Liver (tissue), 9 donors: ENCODE results near the gene TMED10. TPM values are rescaled to one million over a fixed set of nuclear protein-coding genes. Genes with fewer than 3 reads are reported as not detected.
A peak's percentile ranks its signal among the peaks of the same experiment; 100 is the strongest.
"Not testable (repeated sequence)": the region's sequence is repeated elsewhere in the genome, so short reads cannot be mapped to it uniquely, and the experiment has no call there.

Source experiments
- DNase-seq: peaks from one replicate; pipeline ENCODE4 v3.0.0-alpha.2; 2017; ENCODE audit warnings: low spot score
- H3K27ac ChIP-seq, 2 donors: one replicate each; pipeline ENCODE4 v1.7.0; 2013; ENCODE audit warnings: inconsistent platforms in 2 of 2, low read length in 2 of 2, control low read depth in 1 of 2, low read depth in 1 of 2, mild to moderate bottlenecking in 1 of 2
- H3K27me3 ChIP-seq, 4 donors: one replicate each; pipeline versions ENCODE4 v1.6.1 to v1.7.0; 2013; ENCODE audit warnings: low read length in 3 of 4, inconsistent platforms in 1 of 4, mild to moderate bottlenecking in 1 of 4, moderate library complexity in 1 of 4; ENCODE audit not compliant: control insufficient read depth in 4 of 4, insufficient read depth in 4 of 4
- H3K36me3 ChIP-seq, 4 donors: one replicate each; pipeline versions ENCODE4 v1.6.1 to v1.7.0; 2013; ENCODE audit warnings: low read length in 3 of 4, mild to moderate bottlenecking in 3 of 4, low read depth in 1 of 4, moderate library complexity in 1 of 4; ENCODE audit not compliant: control insufficient read depth in 4 of 4, insufficient read depth in 3 of 4
- H3K4me1 ChIP-seq, 4 donors: one replicate each; pipeline versions ENCODE4 v1.6.1 to v1.7.0; 2013; ENCODE audit warnings: low read length in 3 of 4, mild to moderate bottlenecking in 3 of 4, moderate library complexity in 1 of 4; ENCODE audit not compliant: control insufficient read depth in 4 of 4, insufficient read depth in 4 of 4
- H3K4me3 ChIP-seq, 3 donors: one replicate each; pipeline versions ENCODE4 v1.6.1 to v1.7.0; 2013; ENCODE audit warnings: low read length in 3 of 3, control low read depth in 1 of 3, low read depth in 1 of 3, mild to moderate bottlenecking in 1 of 3
- H3K9ac ChIP-seq, 2 donors: one replicate each; pipeline ENCODE4 v1.7.0; 2013; ENCODE audit warnings: low read length in 2 of 2, mild to moderate bottlenecking in 2 of 2, moderate library complexity in 2 of 2, control low read depth in 1 of 2, low read depth in 1 of 2
- H3K9me3 ChIP-seq, 4 donors: one replicate each; pipeline versions ENCODE4 v1.6.1 to v1.7.0; 2013; ENCODE audit warnings: low read length in 3 of 4; ENCODE audit not compliant: control insufficient read depth in 4 of 4
- ATF3 ChIP-seq: IDR thresholded peaks from 2 replicates; pipeline ENCODE4 v1.6.1; 2016; ENCODE audit warnings: antibody characterized with exemption
- CTCF ChIP-seq: fragments of 150-350 bp; IDR thresholded peaks from 2 replicates; pipeline ENCODE4 v1.5.1; 2017; ENCODE audit warnings: improper control_type of control experiment, low read depth, low read length; ENCODE audit not compliant: missing input control
- EGR1 ChIP-seq, 2 donors: IDR thresholded peaks; 2 replicates each; pipeline ENCODE4 v1.6.1; 2016 to 2018; ENCODE audit warnings: antibody characterized with exemption in 2 of 2, low read depth in 2 of 2
- FOXA1 ChIP-seq: IDR thresholded peaks from 2 replicates; pipeline ENCODE4 v1.6.1; 2016; ENCODE audit warnings: antibody characterized with exemption
- FOXA2 ChIP-seq: IDR thresholded peaks from 2 replicates; pipeline ENCODE4 v1.6.1; 2016; ENCODE audit warnings: antibody characterized with exemption
- GABPA ChIP-seq, 2 donors: IDR thresholded peaks in 1 of 2; conservative IDR thresholded peaks in 1 of 2; 2 replicates each; pipeline ENCODE4 v1.6.1; 2016; ENCODE audit warnings: antibody characterized with exemption in 2 of 2, mild to moderate bottlenecking in 1 of 2, moderate library complexity in 1 of 2
- HNF4A ChIP-seq, 2 donors: conservative IDR thresholded peaks; 2 replicates each; pipeline ENCODE4 v1.6.1; 2016; ENCODE audit warnings: antibody characterized with exemption in 2 of 2, mild to moderate bottlenecking in 2 of 2
- HNF4G ChIP-seq: IDR thresholded peaks from 2 replicates; pipeline ENCODE4 v1.6.1; 2016; ENCODE audit warnings: antibody characterized with exemption
- JUND ChIP-seq, 2 donors: IDR thresholded peaks; 2 replicates each; pipeline ENCODE4 v1.6.1; 2016; ENCODE audit warnings: antibody characterized with exemption in 2 of 2
- MAX ChIP-seq: IDR thresholded peaks from 2 replicates; pipeline ENCODE4 v1.6.1; 2016; ENCODE audit warnings: antibody characterized with exemption
- RAD21 ChIP-seq, 2 donors: IDR thresholded peaks; 2 replicates each; pipeline ENCODE4 v1.6.1; 2016; ENCODE audit warnings: antibody characterized with exemption in 2 of 2, mild to moderate bottlenecking in 2 of 2
- REST ChIP-seq: IDR thresholded peaks from 2 replicates; pipeline ENCODE4 v1.6.1; 2016; ENCODE audit warnings: antibody characterized with exemption, mild to moderate bottlenecking
- SP1 ChIP-seq: IDR thresholded peaks from 2 replicates; pipeline ENCODE4 v1.6.1; 2018; ENCODE audit warnings: antibody characterized with exemption, mild to moderate bottlenecking
- TAF1 ChIP-seq: conservative IDR thresholded peaks from 2 replicates; pipeline ENCODE4 v1.6.1; 2016; ENCODE audit warnings: antibody characterized with exemption, mild to moderate bottlenecking
- WGBS: extraction: QIAGEN DNeasy Blood & Tissue Kit; methylation state at CpG from one replicate; pipeline ENCODE4 v1.1.7; 2013; 5-methylcytosine and 5-hydroxymethylcytosine counted together
- polyA plus RNA-seq, 2 donors: library from polyadenylated mRNA; stranded (reverse) in 1 of 2; unstranded in 1 of 2; fragments of 200-250 nt in 1 of 2; fragments of >200 nt in 1 of 2; fragmentation: Nextera tagmentation in 1 of 2; extraction: Ambion mirVana in 1 of 2; gene quantifications; one replicate each; pipeline versions ENCODE4 v1.2.1 to v1.2.3, GENCODE V29; 2013 to 2015
- total RNA-seq, 2 donors: library from RNA; depleted of rRNA; stranded (reverse); fragments of >200 nt; gene quantifications; one replicate each; pipeline ENCODE4 v1.2.3, GENCODE V29; 2014
- donor health status: healthy.
- donor health status: healthy.
- donor health status: healthy.
- donor health status: healthy.
- donor health status: healthy.

TMED10 gene
- total and polyA plus RNA-seq, 4 donors, result 167 to 349 (median 252) TPM

- Histone ChIP-seq H3K9ac (no peak overlapping the region), H3K4me1 (peaks cover 0 to 4% (median under 1%) of the 10 kb centered on the region in 4 donors), H3K36me3 (peaks cover 3 to 6% (median 5%) of the 10 kb centered on the region in 4 donors), H3K27me3 (no peaks in the 10 kb centered on the region), H3K9me3 (no peaks in the 10 kb centered on the region), H3K27ac (no peak overlapping the region), H3K4me3 (no peak overlapping the region)
- DNase-seq, result no peak
- TF ChIP-seq GABPA (IDR thresholded peaks at IDR 0.05 in 1 of 2, conservative IDR thresholded peaks at IDR 0.05 in 1 of 2) (no peak), ATF3 (no peak), EGR1 (IDR thresholded peaks at IDR 0.05; ENCODE audit: low read depth in 2 of 2) (no peak), RAD21 (IDR thresholded peaks at IDR 0.05) (no peak), SP1 (no peak), TAF1 (no peak), HNF4G (no peak), JUND (IDR thresholded peaks at IDR 0.05) (no peak), HNF4A (conservative IDR thresholded peaks at IDR 0.05) (no peak), MAX (no peak), CTCF (no peak), REST (no peak), FOXA2 (no peak)
- 94% methylated on average over 1 of the region's 1 CpG for WGBS
Measured at GRCh38 chr14:75151851-75152250, 24.6 kb downstream of the TMED10 start.

- not testable (repeated sequence) for H3K4me1 ChIP-seq
Measured at GRCh38 chr14:75150637-75151036, 25.8 kb downstream of the TMED10 start.

GRCh38 chr14:75150150-75150549 is 26.3 kb downstream of the TMED10 start:
- H3K9me3 ChIP-seq, result no peaks in the 10 kb centered on the region

More at GRCh38 chr14:75150637-75151036, 25.8 kb downstream of the TMED10 start:
- not testable (repeated sequence) for H3K9ac ChIP-seq, H3K27me3 ChIP-seq, DNase-seq, H3K4me3 ChIP-seq, H3K9me3 ChIP-seq, H3K27ac ChIP-seq
- H3K36me3 ChIP-seq, result peaks cover 3 to 12% (median 5%) of the 10 kb centered on the region in 4 donors
- WGBS, result 69% methylated on average over 6 of the region's 6 CpGs

More at GRCh38 chr14:75150150-75150549, 26.3 kb downstream of the TMED10 start:
- WGBS, result 79% methylated on average over 2 of the region's 2 CpGs
- Histone ChIP-seq H3K4me3 (no peak overlapping the region), H3K27me3 (no peaks in the 10 kb centered on the region), H3K36me3 (peaks cover 3 to 12% (median 5%) of the 10 kb centered on the region in 4 donors), H3K9ac (no peak overlapping the region), H3K4me1 (peaks cover 0 to 4% (median under 1%) of the 10 kb centered on the region in 4 donors), H3K27ac (no peak overlapping the region)
- DNase-seq, result no peak
- TF ChIP-seq FOXA1 (no peak), HNF4A (conservative IDR thresholded peaks at IDR 0.05) (peak in 1 of 2 donors; percentile 8)
